ENCODE results near the gene PKD1.

Gene PKD1

GRCh38 chr16:2170587-2171435 lies 35.1 kb upstream of the PKD1 start:
- ChIA-PET POLR2A (no interaction called here), CTCF (interaction anchor here (0.9 kb wide), 1 partner anchor 17 kb away, joined by 3 read pairs; no protein-coding TSS in a partner anchor)
- DNase-seq, result no peak
- Histone ChIP-seq H3K9me3 (ENCODE audit: control extremely low read depth in 1 of 5, control insufficient read depth in 4 of 5, insufficient read depth in 2 of 5, low read depth in 1 of 5, low read length in 4 of 5) (no peaks in the 10 kb centered on the region), H3K27me3 (replicated peaks in 2 of 5; ENCODE audit: control insufficient read depth in 4 of 5, insufficient read depth in 5 of 5, low read length in 4 of 5) (no peaks in the 10 kb centered on the region), H3K4me1 (ENCODE audit: control extremely low read depth in 1 of 4, control insufficient read depth in 4 of 4, insufficient read depth in 4 of 4, low read length in 3 of 4) (no peaks in the 10 kb centered on the region), H3K36me3 (ENCODE audit: control insufficient read depth in 4 of 4, insufficient read depth in 4 of 4, low read length in 3 of 4) (peaks cover 2 to 89% (median 56%) of the 10 kb centered on the region in 4 experiments), H3K4me3 (ENCODE audit: control insufficient read depth in 1 of 7, extremely low read depth in 1 of 7, insufficient read depth in 4 of 7, low read depth in 2 of 7, low read length in 6 of 7) (no peak overlapping the region), H3K27ac (ENCODE audit: insufficient read depth in 1 of 2, low read depth in 1 of 2, low read length in 2 of 2, poor library complexity in 1 of 2, severe bottlenecking in 2 of 2) (no peak overlapping the region)
- WGBS (ENCODE audit: insufficient coverage), result 97% methylated on average over 40 of the region's 47 CpGs

GRCh38 chr16:2170080-2170479 lies 34.4 kb upstream of the PKD1 start:
- peaks cover 6 to 86% (median 52%) of the 10 kb centered on the region in 4 experiments for H3K36me3 ChIP-seq (ENCODE audit: control insufficient read depth in 4 of 4, insufficient read depth in 4 of 4, low read length in 3 of 4)
- DNase-seq, result no peak
- H3K4me3 ChIP-seq (ENCODE audit: control insufficient read depth in 1 of 7, extremely low read depth in 1 of 7, insufficient read depth in 4 of 7, low read depth in 2 of 7, low read length in 6 of 7), result no peak overlapping the region
- H3K27me3 ChIP-seq (replicated peaks in 2 of 5; ENCODE audit: control insufficient read depth in 4 of 5, insufficient read depth in 5 of 5, low read length in 4 of 5), result no peaks in the 10 kb centered on the region
- 93% methylated on average over 15 of the region's 18 CpGs for WGBS (ENCODE audit: insufficient coverage)
- ChIA-PET CTCF (interaction anchor here (0.9 kb wide), 1 partner anchor 16 kb away, joined by 3 read pairs; no protein-coding TSS in a partner anchor), POLR2A (no interaction called here)
- H3K4me1 ChIP-seq (ENCODE audit: control extremely low read depth in 1 of 4, control insufficient read depth in 4 of 4, insufficient read depth in 4 of 4, low read length in 3 of 4), result no peaks in the 10 kb centered on the region
- H3K27ac ChIP-seq (ENCODE audit: insufficient read depth in 1 of 2, low read depth in 1 of 2, low read length in 2 of 2, poor library complexity in 1 of 2, severe bottlenecking in 2 of 2), result no peak overlapping the region
- peaks cover 0 to 3% (median 0%) of the 10 kb centered on the region in 5 experiments for H3K9me3 ChIP-seq (ENCODE audit: control extremely low read depth in 1 of 5, control insufficient read depth in 4 of 5, insufficient read depth in 2 of 5, low read depth in 1 of 5, low read length in 4 of 5)

GRCh38 chr16:2167068-2167638 lies 31.5 kb upstream of the PKD1 start:
- Histone ChIP-seq H3K27ac (ENCODE audit: insufficient read depth in 1 of 2, low read depth in 1 of 2, low read length in 2 of 2, poor library complexity in 1 of 2, severe bottlenecking in 2 of 2) (no peak overlapping the region), H3K4me3 (ENCODE audit: control insufficient read depth in 1 of 7, extremely low read depth in 1 of 7, insufficient read depth in 4 of 7, low read depth in 2 of 7, low read length in 6 of 7) (no peak overlapping the region), H3K36me3 (ENCODE audit: control insufficient read depth in 4 of 4, insufficient read depth in 4 of 4, low read length in 3 of 4) (peaks cover 4 to 70% (median 40%) of the 10 kb centered on the region in 4 experiments), H3K9me3 (ENCODE audit: control extremely low read depth in 1 of 5, control insufficient read depth in 4 of 5, insufficient read depth in 2 of 5, low read depth in 1 of 5, low read length in 4 of 5) (peaks cover 0 to 8% (median 0%) of the 10 kb centered on the region in 5 experiments), H3K27me3 (replicated peaks in 2 of 5; ENCODE audit: control insufficient read depth in 4 of 5, insufficient read depth in 5 of 5, low read length in 4 of 5) (no peaks in the 10 kb centered on the region), H3K4me1 (ENCODE audit: control extremely low read depth in 1 of 4, control insufficient read depth in 4 of 4, insufficient read depth in 4 of 4, low read length in 3 of 4) (no peaks in the 10 kb centered on the region)
- WGBS (ENCODE audit: insufficient coverage), result 97% methylated on average over 15 of the region's 18 CpGs
- CTCF ChIA-PET, result interaction anchor here (0.8 kb wide), 1 partner anchor 12 kb away, joined by 4 read pairs; the partner anchor contains the start of gene TRAF7
- no peak for DNase-seq
- POLR2A ChIA-PET, result interaction anchor here (0.7 kb wide), 1 partner anchor 12 kb away, joined by 4 read pairs; the partner anchor contains the start of gene TRAF7

- Histone ChIP-seq H3K9me3 (ENCODE audit: control extremely low read depth in 1 of 5, control insufficient read depth in 4 of 5, insufficient read depth in 2 of 5, low read depth in 1 of 5, low read length in 4 of 5) (peaks cover 0 to 8% (median 0%) of the 10 kb centered on the region in 5 experiments), H3K4me1 (ENCODE audit: control extremely low read depth in 1 of 4, control insufficient read depth in 4 of 4, insufficient read depth in 4 of 4, low read length in 3 of 4) (no peaks in the 10 kb centered on the region), H3K4me3 (ENCODE audit: control insufficient read depth in 1 of 7, extremely low read depth in 1 of 7, insufficient read depth in 4 of 7, low read depth in 2 of 7, low read length in 6 of 7) (no peak overlapping the region), H3K27ac (ENCODE audit: insufficient read depth in 1 of 2, low read depth in 1 of 2, low read length in 2 of 2, poor library complexity in 1 of 2, severe bottlenecking in 2 of 2) (no peak overlapping the region), H3K36me3 (ENCODE audit: control insufficient read depth in 4 of 4, insufficient read depth in 4 of 4, low read length in 3 of 4) (peaks cover 4 to 65% (median 36%) of the 10 kb centered on the region in 4 experiments), H3K27me3 (replicated peaks in 2 of 5; ENCODE audit: control insufficient read depth in 4 of 5, insufficient read depth in 5 of 5, low read length in 4 of 5) (no peaks in the 10 kb centered on the region)
- ChIA-PET CTCF (interaction anchor here (0.8 kb wide), 1 partner anchor 11 kb away, joined by 4 read pairs; the partner anchor contains the start of gene TRAF7), POLR2A (interaction anchor here (0.7 kb wide), 1 partner anchor 11 kb away, joined by 4 read pairs; the partner anchor contains the start of gene TRAF7)
- 98% methylated on average over 12 of the region's 17 CpGs for WGBS (ENCODE audit: insufficient coverage)
- no peak for DNase-seq
Measured at GRCh38 chr16:2166263-2167067, 30.8 kb upstream of the PKD1 start.

- no peaks in the 10 kb centered on the region for H3K4me1 ChIP-seq (ENCODE audit: control extremely low read depth in 1 of 4, control insufficient read depth in 4 of 4, insufficient read depth in 4 of 4, low read length in 3 of 4)
- H3K4me3 ChIP-seq (ENCODE audit: control insufficient read depth in 1 of 7, extremely low read depth in 1 of 7, insufficient read depth in 4 of 7, low read depth in 2 of 7, low read length in 6 of 7), result no peak overlapping the region
- no peak for DNase-seq
- peaks cover 4 to 62% (median 33%) of the 10 kb centered on the region in 4 experiments for H3K36me3 ChIP-seq (ENCODE audit: control insufficient read depth in 4 of 4, insufficient read depth in 4 of 4, low read length in 3 of 4)
- H3K27me3 ChIP-seq (replicated peaks in 2 of 5; ENCODE audit: control insufficient read depth in 4 of 5, insufficient read depth in 5 of 5, low read length in 4 of 5), result no peaks in the 10 kb centered on the region
- 98% methylated on average over 11 of the region's 12 CpGs for WGBS (ENCODE audit: insufficient coverage)
- POLR2A ChIA-PET, result no interaction called here
- CTCF ChIA-PET, result no interaction called here
- H3K27ac ChIP-seq (ENCODE audit: insufficient read depth in 1 of 2, low read depth in 1 of 2, low read length in 2 of 2, poor library complexity in 1 of 2, severe bottlenecking in 2 of 2), result no peak overlapping the region
- H3K9me3 ChIP-seq (ENCODE audit: control extremely low read depth in 1 of 5, control insufficient read depth in 4 of 5, insufficient read depth in 2 of 5, low read depth in 1 of 5, low read length in 4 of 5), result peaks cover 0 to 8% (median 0%) of the 10 kb centered on the region in 5 experiments
Measured at GRCh38 chr16:2165861-2166260, 30.2 kb upstream of the PKD1 start.

GRCh38 chr16:2163211-2163881 lies 27.6 kb upstream of the PKD1 start:
- Histone ChIP-seq H3K9me3 (ENCODE audit: control extremely low read depth in 1 of 5, control insufficient read depth in 4 of 5, insufficient read depth in 2 of 5, low read depth in 1 of 5, low read length in 4 of 5) (peaks cover 0 to 8% (median 0%) of the 10 kb centered on the region in 5 experiments), H3K4me3 (ENCODE audit: control insufficient read depth in 1 of 7, extremely low read depth in 1 of 7, insufficient read depth in 4 of 7, low read depth in 2 of 7, low read length in 6 of 7) (no peak overlapping the region), H3K4me1 (ENCODE audit: control extremely low read depth in 1 of 4, control insufficient read depth in 4 of 4, insufficient read depth in 4 of 4, low read length in 3 of 4) (peaks cover 0 to 3% (median 1%) of the 10 kb centered on the region in 4 experiments), H3K27ac (ENCODE audit: insufficient read depth in 1 of 2, low read depth in 1 of 2, low read length in 2 of 2, poor library complexity in 1 of 2, severe bottlenecking in 2 of 2) (no peak overlapping the region), H3K36me3 (ENCODE audit: control insufficient read depth in 4 of 4, insufficient read depth in 4 of 4, low read length in 3 of 4) (peaks cover 4 to 47% (median 24%) of the 10 kb centered on the region in 4 experiments), H3K27me3 (replicated peaks in 2 of 5; ENCODE audit: control insufficient read depth in 4 of 5, insufficient read depth in 5 of 5, low read length in 4 of 5) (no peaks in the 10 kb centered on the region)
- POLR2A ChIA-PET, result no interaction called here
- DNase-seq, result no peak
- CTCF ChIA-PET, result no interaction called here
- WGBS (ENCODE audit: insufficient coverage), result 98% methylated on average over 17 of the region's 26 CpGs

Data from common myeloid progenitor, CD34-positive (primary cell).